Small intestine (tissue), 7 donors: ENCODE measurements around the gene SEC24C. TPM values are rescaled to one million over a fixed set of nuclear protein-coding genes. Genes with fewer than 3 reads are reported as not detected.

ENCODE experiments used
- DNase-seq, 2 donors: peaks; one replicate each; pipeline versions ENCODE4 v3.0.0 to v3.0.0-alpha.2; 2013
- FAIRE-seq: peaks from 2 replicates; lab custom pipeline; 2012; peaks lifted over from hg19 to GRCh38; lab: Jason Lieb, UNC
- H3K27ac ChIP-seq, 3 donors: one replicate each; pipeline ENCODE4 v1.5.1; 2013; ENCODE audit warnings: low read length in 2 of 3, mild to moderate bottlenecking in 2 of 3, control low read depth in 1 of 3, inconsistent platforms in 1 of 3, low read depth in 1 of 3, moderate library complexity in 1 of 3
- H3K27me3 ChIP-seq, 3 donors: one replicate each; pipeline ENCODE4 v1.6.1; 2013; ENCODE audit warnings: low read length in 3 of 3, inconsistent platforms in 1 of 3; ENCODE audit not compliant: control insufficient read depth in 3 of 3, insufficient read depth in 3 of 3
- H3K36me3 ChIP-seq, 3 donors: one replicate each; pipeline ENCODE4 v1.6.1; 2013; ENCODE audit warnings: low read length in 3 of 3, inconsistent platforms in 1 of 3, low read depth in 1 of 3, mild to moderate bottlenecking in 1 of 3, moderate library complexity in 1 of 3; ENCODE audit not compliant: control insufficient read depth in 3 of 3, insufficient read depth in 2 of 3
- H3K4me1 ChIP-seq, 3 donors: one replicate each; pipeline ENCODE4 v1.6.1; 2013; ENCODE audit warnings: low read length in 2 of 3, inconsistent platforms in 1 of 3, low read depth in 1 of 3, mild to moderate bottlenecking in 1 of 3, moderate library complexity in 1 of 3; ENCODE audit not compliant: control insufficient read depth in 3 of 3, insufficient read depth in 2 of 3
- H3K4me3 ChIP-seq, 3 donors: one replicate each; pipeline ENCODE4 v1.5.1; 2013; ENCODE audit warnings: low read length in 3 of 3, control low read depth in 1 of 3, inconsistent platforms in 1 of 3, low read depth in 1 of 3, mild to moderate bottlenecking in 1 of 3, moderate library complexity in 1 of 3
- H3K9me3 ChIP-seq, 2 donors: one replicate each; pipeline ENCODE4 v1.6.1; 2013; ENCODE audit warnings: low read depth in 1 of 2, low read length in 1 of 2; ENCODE audit not compliant: control insufficient read depth in 2 of 2, insufficient read depth in 1 of 2
- WGBS, 3 donors: extraction: QIAGEN DNeasy Blood & Tissue Kit; methylation state at CpG; one replicate each; pipeline ENCODE4 v1.1.7; 2013; 5-methylcytosine and 5-hydroxymethylcytosine counted together
- polyA plus RNA-seq, 4 donors: library from polyadenylated mRNA; stranded (reverse) in 3 of 4; unstranded in 1 of 4; fragments of 200-250 nt in 3 of 4; fragments of 120-200 nt in 1 of 4; gene quantifications; one replicate each; pipeline versions ENCODE4 v1.2.1 to v1.2.3, GENCODE V29; 2013
- donor health status: healthy with polysubstance abuse.
- donor health status: control.
- donor health status: control.
- donor health status: Bipolar disorder and iron deficiency.
- donor health status: healthy.

Gene SEC24C
- polyA plus RNA-seq, 4 donors: 35.3 to 64.3 (median 38.6) TPM

DNA sequence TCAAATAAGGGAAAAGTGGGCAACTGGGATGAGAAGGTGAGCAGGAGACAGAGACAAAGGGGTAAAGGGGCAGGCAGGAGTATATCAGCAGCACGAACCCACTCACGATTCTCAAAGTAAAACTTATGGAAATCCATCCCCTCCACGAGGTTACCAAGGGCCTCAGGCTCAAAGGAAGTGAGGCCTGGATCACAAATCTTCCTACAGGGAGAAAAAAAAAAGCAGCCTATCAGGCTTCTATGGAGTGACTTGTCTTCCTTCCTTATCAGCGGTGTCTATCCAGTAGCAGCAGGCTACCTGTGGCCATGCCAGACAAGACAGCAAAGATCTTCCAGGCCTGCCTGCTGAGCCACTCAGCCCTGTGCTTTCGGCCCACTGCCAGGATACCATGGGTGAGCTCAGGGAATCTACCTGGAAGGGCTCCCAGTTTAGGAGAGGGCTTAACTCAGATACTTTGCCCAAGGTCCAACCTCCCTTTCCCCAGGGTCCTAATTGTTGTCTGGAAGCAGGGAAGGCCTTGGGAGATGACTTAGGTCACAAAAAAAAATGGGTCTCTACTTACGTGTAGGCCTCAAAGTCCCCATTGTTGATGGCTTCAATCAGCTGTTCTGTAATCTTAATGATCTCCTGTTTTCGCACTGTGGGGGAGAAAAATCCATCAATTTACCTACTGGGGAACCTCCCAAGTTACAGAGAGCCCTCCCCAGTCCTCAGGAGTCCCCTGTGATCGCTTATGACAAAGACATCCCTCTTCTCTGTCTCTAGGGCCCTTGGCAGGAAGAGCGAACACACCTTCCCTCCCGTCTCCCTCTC lies 73.0 kb downstream of the SEC24C start:
- no peak for DNase-seq
- no peak for FAIRE-seq
- 88% methylated on average over 10 of the region's 10 CpGs for WGBS, 3 donors
- peaks cover 4 to 75% (median 13%) of the 10 kb centered on the region in 3 donors for H3K36me3 ChIP-seq
- H3K4me1 ChIP-seq: no peaks in the 10 kb centered on the region
- no peaks in the 10 kb centered on the region for H3K9me3 ChIP-seq
- no peak overlapping the region for H3K4me3 ChIP-seq
- no peak overlapping the region for H3K27ac ChIP-seq
- H3K27me3 ChIP-seq: no peaks in the 10 kb centered on the region

DNA sequence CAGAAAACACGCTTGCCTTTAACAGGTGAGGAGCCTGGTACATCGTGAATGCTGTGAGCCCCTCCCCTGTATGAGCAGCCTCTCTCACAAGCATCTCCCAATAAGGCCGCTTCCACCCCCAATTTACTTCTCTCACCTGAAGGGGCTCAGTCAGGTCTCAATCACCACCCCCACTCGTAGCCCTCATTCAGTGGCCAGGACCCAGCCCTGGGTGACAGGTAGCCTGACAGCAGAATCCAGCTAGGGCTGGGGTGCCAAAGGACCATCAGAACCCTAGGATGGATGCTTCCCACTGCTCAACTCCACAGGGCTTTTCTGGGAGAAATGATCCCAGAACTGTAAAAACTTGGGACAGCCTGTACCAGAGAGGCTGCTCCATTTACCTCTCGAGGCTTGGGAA lies 73.7 kb downstream of the SEC24C start:
- no peak for FAIRE-seq
- no peaks in the 10 kb centered on the region for H3K9me3 ChIP-seq
- H3K27me3 ChIP-seq: no peaks in the 10 kb centered on the region
- H3K4me1 ChIP-seq: no peaks in the 10 kb centered on the region
- peaks cover 3 to 78% (median 13%) of the 10 kb centered on the region in 3 donors for H3K36me3 ChIP-seq
- H3K4me3 ChIP-seq: no peak overlapping the region
- H3K27ac ChIP-seq: no peak overlapping the region
- WGBS, 3 donors: 93% methylated on average over 5 of the region's 5 CpGs
- no peak for DNase-seq

DNA sequence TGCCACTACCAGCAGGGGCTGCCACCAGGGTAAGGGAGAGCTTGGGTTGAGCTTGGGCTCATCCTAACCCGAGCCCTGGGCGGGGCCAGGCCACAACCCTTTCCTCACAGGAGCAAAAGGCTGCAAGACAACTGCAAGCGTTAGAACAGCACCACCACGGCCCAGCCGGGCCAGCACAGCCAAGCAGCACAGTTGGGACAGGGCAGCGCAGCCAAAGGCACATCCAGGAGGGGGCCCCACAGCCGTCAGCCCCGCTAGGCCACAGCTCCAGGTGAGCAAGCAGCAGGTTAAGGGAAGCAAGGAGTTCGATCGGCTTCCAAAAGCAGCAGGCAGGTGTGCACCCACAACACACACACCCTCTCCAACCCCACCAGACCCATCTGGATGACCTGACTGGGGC lies 74.2 kb downstream of the SEC24C start:
- no peak overlapping the region for H3K27ac ChIP-seq
- WGBS, 3 donors: 79 to 90% (median 88%) methylated on average over 10 of the region's 10 CpGs
- FAIRE-seq (no peak), DNase-seq (no peak)
- no peaks in the 10 kb centered on the region for H3K4me1 ChIP-seq
- no peak overlapping the region for H3K4me3 ChIP-seq
- H3K36me3 ChIP-seq: peaks cover 6 to 78% (median 13%) of the 10 kb centered on the region in 3 donors
- no peaks in the 10 kb centered on the region for H3K9me3 ChIP-seq
- H3K27me3 ChIP-seq: no peaks in the 10 kb centered on the region

DNA sequence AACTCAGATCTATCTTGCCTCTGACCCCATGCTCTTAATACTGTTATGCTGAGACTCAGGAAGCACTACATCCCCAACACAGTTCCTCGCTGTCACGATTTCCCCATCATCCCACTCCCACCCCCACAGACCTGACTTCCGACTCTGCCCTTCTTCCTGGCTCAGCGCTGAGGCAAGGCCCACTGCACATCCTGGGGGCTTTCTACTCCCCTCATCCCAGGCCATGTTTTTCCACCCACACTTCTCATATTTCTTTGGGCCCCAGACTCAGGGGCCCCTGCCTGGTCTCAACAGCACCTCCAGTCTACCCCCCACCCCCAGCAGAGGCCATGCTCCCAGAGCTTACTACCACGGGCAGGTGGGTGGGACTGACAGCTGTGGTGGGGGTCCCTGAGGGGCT lies 74.9 kb downstream of the SEC24C start:
- WGBS, 3 donors: 63 to 65% (median 64%) methylated on average over 5 of the region's 5 CpGs
- H3K4me1 ChIP-seq: no peaks in the 10 kb centered on the region
- H3K9me3 ChIP-seq: no peaks in the 10 kb centered on the region
- H3K27ac ChIP-seq: no peak overlapping the region
- H3K4me3 ChIP-seq: no peak overlapping the region
- no peak for DNase-seq
- peaks cover 8 to 78% (median 16%) of the 10 kb centered on the region in 3 donors for H3K36me3 ChIP-seq
- H3K27me3 ChIP-seq: no peaks in the 10 kb centered on the region
- FAIRE-seq: no peak

DNA sequence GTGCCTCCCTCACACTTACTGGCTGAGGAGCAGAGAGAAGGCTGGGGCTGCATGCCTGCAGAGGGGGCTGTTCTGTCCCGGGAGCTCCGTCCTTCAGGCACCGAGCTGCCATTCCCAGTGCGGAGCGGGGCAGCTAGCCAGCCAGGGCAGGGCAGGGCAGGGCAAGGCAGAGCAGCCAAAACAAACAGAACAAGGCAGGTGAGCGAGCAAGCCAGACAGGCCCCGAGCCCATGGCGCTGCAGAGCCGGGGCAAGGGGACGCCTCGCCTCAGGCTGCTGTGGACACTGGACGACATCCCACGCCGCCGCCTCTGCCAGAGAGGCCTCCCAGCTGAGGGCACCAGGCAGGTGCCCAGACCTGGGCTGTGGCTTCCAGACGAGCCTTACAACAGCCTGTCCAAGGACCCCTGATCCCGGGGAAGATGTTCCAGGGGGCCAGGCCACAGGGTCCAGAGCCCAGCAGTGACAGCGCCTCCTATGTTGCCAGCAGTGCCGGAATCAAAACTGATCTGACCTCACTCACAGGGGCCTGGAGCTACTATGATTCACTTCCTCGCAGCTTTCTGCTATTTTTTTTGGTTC lies 75.4 kb downstream of the SEC24C start:
- H3K9me3 ChIP-seq: no peaks in the 10 kb centered on the region
- H3K36me3 ChIP-seq: peaks cover 10 to 79% (median 16%) of the 10 kb centered on the region in 3 donors
- FAIRE-seq: no peak
- WGBS, 3 donors: 11 to 58% (median 43%) methylated on average over 20 of the region's 20 CpGs
- peak in 1 of 2 donors; percentile 72 for DNase-seq
- no peak overlapping the region for H3K4me3 ChIP-seq
- H3K27me3 ChIP-seq: no peaks in the 10 kb centered on the region
- peak overlapping the region in 1 of 3 donors; percentile 13 for H3K27ac ChIP-seq
- no peaks in the 10 kb centered on the region for H3K4me1 ChIP-seq

Other genes starting within 250 kb of the SEC24C start
- gene PPP3CB, start 248.3 kb upstream of the SEC24C start, polyA plus RNA-seq: 10 to 100 TPM; 21.3 to 43.7 (median 24.9) TPM
- 10 to 100 TPM in 1 of 4 donors, 1 to 10 TPM in 3; 2.4 to 44.8 (median 9.3) TPM for gene USP54, start 153.0 kb upstream of the SEC24C start, polyA plus RNA-seq
- 1 to 10 TPM in 1 of 4 donors, under 1 TPM in 3; 0.37 to 2.0 (median 0.49) TPM for gene MYOZ1, start 102.9 kb upstream of the SEC24C start, polyA plus RNA-seq
- gene SYNPO2L, start 88.3 kb upstream of the SEC24C start, polyA plus RNA-seq: 1 to 10 TPM in 1 of 4 donors, under 1 TPM in 2, not detected in 1; 0.04 to 1.6 (median 0.59) TPM
- gene AGAP5, start 46.3 kb upstream of the SEC24C start, polyA plus RNA-seq: 10 to 100 TPM in 2 of 4 donors, 1 to 10 TPM in 2; 4.3 to 15.8 (median 10.3) TPM
- 10 to 100 TPM; 53.4 to 87.0 (median 79.4) TPM for gene CHCHD1, start 37.7 kb downstream of the SEC24C start, polyA plus RNA-seq
- 100 to 1,000 TPM in 3 of 4 donors, 10 to 100 TPM in 1; 44.5 to 465 (median 170) TPM for gene ZSWIM8, start 41.2 kb downstream of the SEC24C start, polyA plus RNA-seq
- 10 to 100 TPM in 2 of 4 donors, 1 to 10 TPM in 2; 2.2 to 20.3 (median 8.9) TPM for gene NDST2, start 67.2 kb downstream of the SEC24C start, polyA plus RNA-seq
- gene CAMK2G, start 130.2 kb downstream of the SEC24C start, polyA plus RNA-seq: 10 to 100 TPM; 33.1 to 74.9 (median 46.8) TPM
- 10 to 100 TPM in 2 of 4 donors, 1 to 10 TPM in 2; 1.3 to 21.5 (median 6.4) TPM for gene PLAU, start 166.8 kb downstream of the SEC24C start, polyA plus RNA-seq